Measurements from ENCODE around the gene TRAF1. TPM values are rescaled to one million over a fixed set of nuclear protein-coding genes. Genes with fewer than 3 reads are reported as not detected.
A peak's percentile ranks its signal among the peaks of the same experiment; 100 is the strongest.

TRAF1 gene
- total RNA-seq, 2 donors from 2014 or later = 103 to 118 TPM

DNA sequence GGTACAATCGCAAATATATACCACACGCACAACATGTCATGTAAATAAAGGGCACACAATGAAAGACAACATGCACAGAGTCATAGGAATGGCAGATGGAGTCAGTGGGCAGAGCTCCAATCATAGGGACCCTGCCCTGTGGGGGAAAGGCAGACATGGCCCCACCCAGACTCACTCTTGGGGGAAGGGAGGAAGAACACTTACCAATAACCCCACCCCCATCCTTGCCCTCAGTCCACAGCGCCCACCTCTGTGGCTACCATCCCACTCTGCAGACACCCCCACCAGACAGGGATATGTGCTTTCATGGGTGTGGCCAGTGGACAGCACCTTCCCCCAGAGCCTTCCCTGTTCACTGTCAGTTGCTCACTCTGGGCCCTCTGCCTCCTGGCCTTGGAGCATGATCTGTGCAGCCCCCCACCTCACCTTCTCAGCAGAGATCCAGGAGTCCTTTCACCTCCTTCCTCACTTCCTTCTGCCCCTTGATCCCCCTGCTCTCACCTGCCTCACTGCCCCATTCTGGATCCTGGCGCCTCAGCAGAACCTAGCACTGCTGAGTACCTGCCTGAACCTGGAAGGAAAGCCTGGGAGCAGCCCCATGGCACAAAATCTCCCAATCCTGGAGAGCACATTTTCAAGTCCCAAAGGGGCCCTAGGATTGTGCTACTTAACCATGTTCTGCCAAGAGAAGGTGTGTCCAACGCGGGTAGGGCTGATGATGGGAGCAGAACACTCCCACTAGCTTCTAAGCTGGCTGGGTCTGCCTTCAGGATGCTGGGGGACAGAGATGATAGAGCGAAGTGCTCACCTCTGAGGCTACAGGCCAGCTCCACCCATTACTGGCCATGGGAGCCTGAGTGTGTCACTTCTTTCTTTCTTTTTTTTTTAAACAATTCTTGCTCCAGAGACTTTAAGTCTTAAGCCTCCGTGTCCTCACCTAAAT lies 48.1 kb downstream of the TRAF1 start:
- H3K9me3 ChIP-seq (ENCODE audit: control insufficient read depth, low read length, poor library complexity, severe bottlenecking) = no peaks in the 10 kb centered on the region
- Mint-ChIP-seq H3K4me1 (peaks cover 68% of the 10 kb centered on the region), H3K4me3 (peak overlapping the region; percentile 99), H3K27ac (peak overlapping the region; percentile 98), H3K27me3 (no peaks in the 10 kb centered on the region), H3K36me3 (ENCODE audit: low read depth) (peaks cover 13% of the 10 kb centered on the region)
- ATAC-seq (no peak), DNase-seq (no peak)

DNA sequence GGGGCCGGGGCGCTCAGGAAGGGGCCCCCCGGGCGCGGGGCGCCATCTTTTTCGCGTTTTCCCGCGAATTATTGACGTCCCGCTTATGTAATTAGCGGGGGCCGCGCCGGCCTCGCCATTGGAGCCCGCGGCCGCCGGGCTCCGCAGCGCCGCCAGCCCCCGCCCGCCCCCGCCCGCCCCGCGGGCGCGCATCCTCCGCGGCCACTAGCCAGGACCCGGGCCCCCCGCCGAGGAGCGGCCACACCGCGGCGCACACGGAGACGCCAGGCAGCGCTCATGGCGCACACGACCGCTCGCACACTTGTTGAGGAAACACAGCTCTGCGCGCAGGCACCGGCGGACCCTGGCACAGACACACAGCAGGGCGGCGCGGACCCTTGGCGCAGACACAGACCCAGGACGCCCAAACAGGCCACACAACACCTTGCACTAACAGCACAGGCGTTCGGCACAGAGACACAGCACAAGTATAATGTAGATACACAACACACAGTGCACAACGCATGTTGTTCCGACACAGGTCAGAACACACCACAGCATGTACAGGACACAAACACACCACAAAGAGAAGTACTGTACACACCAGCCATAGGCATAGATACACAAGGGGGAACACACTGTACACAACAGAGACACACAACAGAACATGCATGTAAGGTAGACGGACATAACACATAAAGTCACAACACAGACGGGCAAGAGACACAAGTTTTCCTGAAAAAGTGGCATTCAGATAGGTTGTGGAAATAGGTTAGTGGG lies 49.1 kb downstream of the TRAF1 start:
- no peaks in the 10 kb centered on the region for H3K9me3 ChIP-seq (ENCODE audit: control insufficient read depth, low read length, poor library complexity, severe bottlenecking)
- Mint-ChIP-seq H3K27me3 (no peaks in the 10 kb centered on the region), H3K4me1 (peaks cover 71% of the 10 kb centered on the region), H3K36me3 (ENCODE audit: low read depth) (peaks cover 13% of the 10 kb centered on the region), H3K4me3 (peak overlapping the region; percentile 99), H3K27ac (peak overlapping the region; percentile 98)
- DNase-seq (peak; percentile 34 to 64 (median 56)), ATAC-seq (peak; percentile 60)

- no peaks in the 10 kb centered on the region for H3K9me3 ChIP-seq (ENCODE audit: control insufficient read depth, low read length, poor library complexity, severe bottlenecking)
- Mint-ChIP-seq H3K27me3 (no peaks in the 10 kb centered on the region), H3K36me3 (ENCODE audit: low read depth) (peaks cover 16% of the 10 kb centered on the region), H3K4me1 (peaks cover 73% of the 10 kb centered on the region), H3K4me3 (peak within 1 kb of the TSS; percentile 99), H3K27ac (peak within 1 kb of the TSS; percentile 98)
- DNase-seq (no peak), ATAC-seq (peak; percentile 3)
Observed at GRCh38 chr9:120876842-120877240, 49.8 kb downstream of the TRAF1 start, which contains the start of gene PHF19. TSS of gene PHF19 (minus strand) at chr9:120877188. CDS start at chr9:120874741, 2,447 bp downstream.

- DNase-seq = peak; percentile 44 to 80 (median 73)
- Mint-ChIP-seq H3K4me3 (peak overlapping the region; percentile 89), H3K27me3 (no peaks in the 10 kb centered on the region), H3K27ac (peak overlapping the region; percentile 95), H3K4me1 (peaks cover 68% of the 10 kb centered on the region), H3K36me3 (ENCODE audit: low read depth) (peaks cover 16% of the 10 kb centered on the region)
- ATAC-seq = peak; percentile 45
- no peaks in the 10 kb centered on the region for H3K9me3 ChIP-seq (ENCODE audit: control insufficient read depth, low read length, poor library complexity, severe bottlenecking)
Observed at GRCh38 chr9:120875954-120876841, 50.4 kb downstream of the TRAF1 start.

- peaks cover 16% of the 10 kb centered on the region for H3K36me3 Mint-ChIP-seq (ENCODE audit: low read depth)
- peaks cover 64% of the 10 kb centered on the region for H3K4me1 Mint-ChIP-seq
- H3K4me3 Mint-ChIP-seq = peak overlapping the region; percentile 89
- no peaks in the 10 kb centered on the region for H3K9me3 ChIP-seq (ENCODE audit: control insufficient read depth, low read length, poor library complexity, severe bottlenecking)
- ATAC-seq (peak; percentile 5), DNase-seq (no peak)
- no peaks in the 10 kb centered on the region for H3K27me3 Mint-ChIP-seq
- H3K27ac Mint-ChIP-seq = peak overlapping the region; percentile 95
Observed at GRCh38 chr9:120875643-120875953, 51.0 kb downstream of the TRAF1 start.

DNA sequence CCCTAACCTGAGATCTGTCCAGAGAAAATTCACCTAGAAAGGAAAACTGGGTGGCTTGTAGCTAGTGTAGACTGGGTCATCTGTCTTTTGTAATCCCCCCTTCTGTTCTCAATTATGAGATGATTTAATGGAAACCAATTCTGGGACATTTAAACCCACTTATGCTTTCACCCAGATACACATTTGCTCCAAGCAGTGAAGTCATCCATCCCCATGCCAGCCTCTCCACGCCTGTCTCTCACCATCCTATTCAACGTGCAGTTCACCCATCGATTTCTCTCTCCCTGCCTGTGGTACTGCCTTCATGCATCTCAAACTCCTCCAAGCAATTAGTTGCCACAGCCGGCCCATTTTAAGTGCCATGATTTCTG lies 51.4 kb downstream of the TRAF1 start:
- no peak for ATAC-seq
- Mint-ChIP-seq H3K27me3 (no peaks in the 10 kb centered on the region), H3K4me1 (peaks cover 60% of the 10 kb centered on the region), H3K27ac (peak overlapping the region; percentile 95), H3K4me3 (peak overlapping the region; percentile 89), H3K36me3 (ENCODE audit: low read depth) (peaks cover 16% of the 10 kb centered on the region)
- DNase-seq = no peak
- H3K9me3 ChIP-seq (ENCODE audit: control insufficient read depth, low read length, poor library complexity, severe bottlenecking) = no peaks in the 10 kb centered on the region

DNA sequence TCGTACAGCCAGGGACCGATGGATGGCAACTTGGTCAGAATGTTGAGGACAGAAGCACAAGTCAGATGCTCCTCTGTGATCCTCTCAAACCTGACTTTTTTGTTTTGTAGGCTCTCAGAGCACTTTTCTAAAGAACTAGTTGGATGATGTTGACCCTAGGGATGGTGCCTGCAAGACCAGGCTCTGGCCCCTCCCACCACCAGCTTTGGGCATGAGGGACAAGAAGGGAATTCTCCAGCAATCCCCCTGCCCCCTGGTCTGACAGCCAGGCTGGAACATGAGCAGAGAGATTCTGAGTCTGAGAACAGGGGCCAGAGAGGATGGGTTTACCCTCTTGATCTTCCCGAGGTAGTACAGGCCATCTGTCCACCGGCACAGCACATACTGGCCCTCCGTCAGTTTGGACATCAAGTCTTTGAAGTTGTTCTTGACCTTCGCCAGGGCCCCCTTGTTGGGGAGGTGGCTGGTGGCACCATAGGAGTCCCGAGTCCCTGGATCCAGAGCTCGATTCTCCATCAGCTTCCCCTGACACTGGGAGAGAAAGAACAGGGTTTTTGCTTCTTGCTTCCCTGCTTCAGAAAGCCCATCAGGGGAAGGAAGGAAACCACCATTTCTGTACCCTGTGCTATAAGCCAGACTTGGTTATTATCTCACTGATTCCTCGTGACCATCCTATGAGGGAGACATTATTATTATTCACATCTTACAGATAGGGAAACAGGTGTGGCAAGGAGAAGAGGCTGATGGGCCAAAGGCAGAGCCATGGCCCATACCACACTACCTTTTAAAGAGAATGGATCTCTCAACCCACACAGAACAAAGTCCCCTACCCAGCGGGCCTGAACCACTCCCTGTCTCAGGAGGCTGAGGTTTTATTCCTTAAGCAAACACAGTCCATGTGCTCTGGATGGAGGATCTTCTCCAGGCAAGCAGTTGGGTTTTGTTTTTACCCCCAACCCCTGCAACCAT lies 52.1 kb downstream of the TRAF1 start:
- Mint-ChIP-seq H3K4me1 (peaks cover 55% of the 10 kb centered on the region), H3K36me3 (ENCODE audit: low read depth) (peaks cover 16% of the 10 kb centered on the region), H3K4me3 (no peak overlapping the region), H3K27ac (peak overlapping the region; percentile 95), H3K27me3 (no peaks in the 10 kb centered on the region)
- no peak for ATAC-seq
- H3K9me3 ChIP-seq (ENCODE audit: control insufficient read depth, low read length, poor library complexity, severe bottlenecking) = no peaks in the 10 kb centered on the region
- DNase-seq = no peak

- Mint-ChIP-seq H3K27ac (peak overlapping the region; percentile 88), H3K27me3 (no peaks in the 10 kb centered on the region), H3K36me3 (ENCODE audit: low read depth) (peaks cover 16% of the 10 kb centered on the region), H3K4me3 (peak overlapping the region; percentile 71), H3K4me1 (peaks cover 48% of the 10 kb centered on the region)
- no peak for DNase-seq
- H3K9me3 ChIP-seq (ENCODE audit: control insufficient read depth, low read length, poor library complexity, severe bottlenecking) = no peaks in the 10 kb centered on the region
- ATAC-seq = no peak
Observed at GRCh38 chr9:120873512-120873911, 53.1 kb downstream of the TRAF1 start.

- no peak for DNase-seq
- no peak for ATAC-seq
- no peaks in the 10 kb centered on the region for H3K9me3 ChIP-seq (ENCODE audit: control insufficient read depth, low read length, poor library complexity, severe bottlenecking)
- Mint-ChIP-seq H3K27me3 (no peaks in the 10 kb centered on the region), H3K36me3 (ENCODE audit: low read depth) (peaks cover 16% of the 10 kb centered on the region), H3K27ac (peak overlapping the region; percentile 88), H3K4me3 (peak overlapping the region; percentile 67), H3K4me1 (peaks cover 48% of the 10 kb centered on the region)
Observed at GRCh38 chr9:120872791-120873502, 53.6 kb downstream of the TRAF1 start.

GRCh38 chr9:120870206-120870605 lies 56.4 kb downstream of the TRAF1 start:
- H3K4me3 Mint-ChIP-seq = no peak overlapping the region
- no peak for ATAC-seq

DNA sequence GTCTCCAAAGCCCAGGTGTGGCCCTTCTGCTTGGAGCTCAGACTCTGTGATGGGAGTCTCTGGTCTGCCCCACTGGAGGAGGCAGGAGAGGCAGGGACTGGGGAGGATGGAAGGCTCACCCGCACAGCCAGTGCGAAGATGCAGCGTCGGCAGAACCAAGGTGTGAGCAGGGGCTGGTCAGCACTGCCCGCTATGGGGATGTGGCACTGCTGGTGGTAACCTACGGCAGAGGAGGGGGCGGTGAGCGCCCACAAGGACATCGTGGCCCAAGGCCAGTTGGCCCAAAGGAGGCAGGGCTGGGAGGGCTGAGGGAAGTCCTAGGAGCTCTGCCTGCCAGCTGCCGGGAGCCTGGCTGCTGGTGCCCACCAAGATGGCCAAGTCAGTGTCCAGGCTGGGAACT lies 56.9 kb downstream of the TRAF1 start:
- Mint-ChIP-seq H3K27me3 (no peaks in the 10 kb centered on the region), H3K36me3 (ENCODE audit: low read depth) (peaks cover 7% of the 10 kb centered on the region), H3K27ac (peak overlapping the region; percentile 82), H3K4me3 (no peak overlapping the region), H3K4me1 (peaks cover 36% of the 10 kb centered on the region)
- DNase-seq (no peak), ATAC-seq (no peak)
- H3K9me3 ChIP-seq (ENCODE audit: control insufficient read depth, low read length, poor library complexity, severe bottlenecking) = no peaks in the 10 kb centered on the region

More at GRCh38 chr9:120870206-120870605, 56.4 kb downstream of the TRAF1 start:
- H3K36me3 Mint-ChIP-seq (ENCODE audit: low read depth) = peaks cover 8% of the 10 kb centered on the region
- H3K27me3 Mint-ChIP-seq = no peaks in the 10 kb centered on the region
- DNase-seq = no peak
- no peaks in the 10 kb centered on the region for H3K9me3 ChIP-seq (ENCODE audit: control insufficient read depth, low read length, poor library complexity, severe bottlenecking)
- peaks cover 38% of the 10 kb centered on the region for H3K4me1 Mint-ChIP-seq
- peak overlapping the region; percentile 43 for H3K27ac Mint-ChIP-seq

Data from T-helper 17 cell (primary cell).